SJCRH30 (cell line): ENCODE measurements around the gene EML6. TPM values are rescaled to one million over a fixed set of nuclear protein-coding genes. Genes with fewer than 3 reads are reported as not detected.
"Not testable (repeated sequence)": the region's sequence is repeated elsewhere in the genome, so short reads cannot be mapped to it uniquely, and the experiment has no call there.

Experiments used
- DNase-seq, 2 experiments: peaks; one replicate each; pipeline ENCODE4 v3.0.0-alpha.2; 2015 to 2020
- H3K27ac ChIP-seq: fragments of 250-450 bp; sonication (Bioruptor Pico); 2 replicates; pipeline ENCODE4 v1.5.1; 2020; ENCODE audit warnings: mild to moderate bottlenecking, moderate library complexity
- H3K27me3 ChIP-seq: fragments of 250-450 bp; sonication (Bioruptor Pico); 2 replicates; pipeline ENCODE4 v1.5.1; 2020; ENCODE audit warnings: mild to moderate bottlenecking, moderate library complexity
- H3K36me3 ChIP-seq: fragments of 250-450 bp; sonication (Bioruptor Pico); 2 replicates; pipeline ENCODE4 v1.5.1; 2020; ENCODE audit warnings: mild to moderate bottlenecking, moderate library complexity
- H3K4me1 ChIP-seq: fragments of 250-450 bp; sonication (Bioruptor Pico); 2 replicates; pipeline ENCODE4 v1.5.1; 2020; ENCODE audit warnings: mild to moderate bottlenecking, moderate library complexity
- H3K4me3 ChIP-seq: fragments of 250-450 bp; sonication (Bioruptor Pico); 2 replicates; pipeline ENCODE4 v1.5.1; 2020; ENCODE audit warnings: mild to moderate bottlenecking, moderate library complexity
- H3K9me3 ChIP-seq: fragments of 250-450 bp; sonication (Bioruptor Pico); replicated peaks from 2 replicates; pipeline ENCODE4 v1.5.1; 2020; ENCODE audit warnings: mild to moderate bottlenecking, moderate library complexity
- total RNA-seq: library from RNA; depleted of rRNA; stranded (reverse); fragments of >200 nt; shearing (Covaris generic); gene quantifications from 2 replicates; pipeline ENCODE4 v1.2.3, GENCODE V29; 2014

The EML6 gene
- total RNA-seq, 1 experiment from 2014 or later = 1.0 TPM

GRCh38 chr2:54990694-54991093 is 267.2 kb downstream of the EML6 start:
- H3K36me3 ChIP-seq = peaks cover 33% of the 10 kb centered on the region
- H3K27me3 ChIP-seq, H3K4me1 ChIP-seq, H3K4me3 ChIP-seq, H3K27ac ChIP-seq, DNase-seq, H3K9me3 ChIP-seq: not testable (repeated sequence)

GRCh38 chr2:54995553-54995952 is 272.1 kb downstream of the EML6 start:
- DNase-seq = no peak
- Histone ChIP-seq H3K36me3 (peaks cover 6% of the 10 kb centered on the region; the same call in 1 of the 2 replicates), H3K4me1 (peaks cover 14% of the 10 kb centered on the region), H3K4me3 (no peak overlapping the region), H3K9me3 (no peaks in the 10 kb centered on the region), H3K27me3 (no peaks in the 10 kb centered on the region), H3K27ac (no peak overlapping the region)

GRCh38 chr2:54997826-54998225 is 274.4 kb downstream of the EML6 start:
- peaks cover 14% of the 10 kb centered on the region for H3K4me1 ChIP-seq
- H3K4me3 ChIP-seq = no peak overlapping the region
- no peak for DNase-seq
- no peaks in the 10 kb centered on the region for H3K27me3 ChIP-seq
- no peak overlapping the region for H3K27ac ChIP-seq
- no peaks in the 10 kb centered on the region for H3K9me3 ChIP-seq
- H3K36me3 ChIP-seq = peaks cover 2% of the 10 kb centered on the region; the same call in 1 of the 2 replicates

- Histone ChIP-seq H3K4me1 (peaks cover 14% of the 10 kb centered on the region), H3K4me3 (no peak overlapping the region), H3K9me3 (no peaks in the 10 kb centered on the region), H3K36me3 (no peaks in the 10 kb centered on the region; the same call in 1 of the 2 replicates), H3K27ac (no peak overlapping the region), H3K27me3 (no peaks in the 10 kb centered on the region)
- peak; percentile 30 to 55 for DNase-seq
These were observed 275.7 kb downstream of the EML6 start for GRCh38 chr2:54999182-54999581.

- Histone ChIP-seq H3K27me3 (no peaks in the 10 kb centered on the region), H3K27ac (no peak overlapping the region), H3K36me3 (no peaks in the 10 kb centered on the region; the same call in 1 of the 2 replicates), H3K9me3 (no peaks in the 10 kb centered on the region), H3K4me1 (peaks cover 14% of the 10 kb centered on the region), H3K4me3 (no peak overlapping the region)
- DNase-seq = no peak
These were observed 276.9 kb downstream of the EML6 start for GRCh38 chr2:55000341-55000740.

GRCh38 chr2:55001716-55002115 is 278.3 kb downstream of the EML6 start:
- Histone ChIP-seq H3K4me3 (no peak overlapping the region), H3K27ac (no peak overlapping the region), H3K36me3 (no peaks in the 10 kb centered on the region), H3K9me3 (no peaks in the 10 kb centered on the region), H3K4me1 (peaks cover 14% of the 10 kb centered on the region), H3K27me3 (no peaks in the 10 kb centered on the region)
- no peak for DNase-seq

- H3K4me3 ChIP-seq = no peak overlapping the region
- no peaks in the 10 kb centered on the region for H3K9me3 ChIP-seq
- H3K36me3 ChIP-seq = no peaks in the 10 kb centered on the region
- peaks cover 10% of the 10 kb centered on the region for H3K4me1 ChIP-seq
- no peak for DNase-seq
- no peaks in the 10 kb centered on the region for H3K27me3 ChIP-seq
- no peak overlapping the region for H3K27ac ChIP-seq
These were observed 280.5 kb downstream of the EML6 start for GRCh38 chr2:55003706-55004639.

GRCh38 chr2:55006306-55006705 is 282.8 kb downstream of the EML6 start:
- no peaks in the 10 kb centered on the region; the same call in 1 of the 2 replicates for H3K4me1 ChIP-seq

GRCh38 chr2:55009277-55010060 is 286.0 kb downstream of the EML6 start:
- Histone ChIP-seq H3K27me3 (no peaks in the 10 kb centered on the region), H3K4me1 (peaks cover 10% of the 10 kb centered on the region), H3K36me3 (peaks cover 6% of the 10 kb centered on the region; the same call in 1 of the 2 replicates), H3K27ac (no peak overlapping the region), H3K4me3 (no peak overlapping the region), H3K9me3 (no peaks in the 10 kb centered on the region)
- DNase-seq = no peak

More at GRCh38 chr2:55006306-55006705, 282.8 kb downstream of the EML6 start:
- no peaks in the 10 kb centered on the region for H3K9me3 ChIP-seq
- H3K36me3 ChIP-seq = peaks cover 3% of the 10 kb centered on the region; the same call in 1 of the 2 replicates
- H3K4me3 ChIP-seq = no peak overlapping the region
- H3K27me3 ChIP-seq = no peaks in the 10 kb centered on the region
- no peak for DNase-seq
- no peak overlapping the region for H3K27ac ChIP-seq

- Histone ChIP-seq H3K4me3 (no peak overlapping the region), H3K27me3 (no peaks in the 10 kb centered on the region), H3K9me3 (no peaks in the 10 kb centered on the region), H3K36me3 (peaks cover 6% of the 10 kb centered on the region; the same call in 1 of the 2 replicates), H3K27ac (no peak overlapping the region), H3K4me1 (peaks cover 10% of the 10 kb centered on the region)
- DNase-seq = no peak
These were observed 286.7 kb downstream of the EML6 start for GRCh38 chr2:55010149-55010591.

GRCh38 chr2:55010915-55011314 is 287.5 kb downstream of the EML6 start:
- Histone ChIP-seq H3K27ac (no peak overlapping the region), H3K9me3 (no peaks in the 10 kb centered on the region), H3K27me3 (no peaks in the 10 kb centered on the region), H3K4me3 (no peak overlapping the region), H3K4me1 (peaks cover 10% of the 10 kb centered on the region), H3K36me3 (peaks cover 6% of the 10 kb centered on the region; the same call in 1 of the 2 replicates)
- no peak for DNase-seq

- no peaks in the 10 kb centered on the region for H3K27me3 ChIP-seq
- no peaks in the 10 kb centered on the region for H3K9me3 ChIP-seq
- H3K4me3 ChIP-seq = no peak overlapping the region
- H3K27ac ChIP-seq = no peak overlapping the region
- peaks cover 10% of the 10 kb centered on the region for H3K4me1 ChIP-seq
- DNase-seq = no peak
- H3K36me3 ChIP-seq = peaks cover 14% of the 10 kb centered on the region
These were observed 288.6 kb downstream of the EML6 start for GRCh38 chr2:55011831-55012671.

- no peaks in the 10 kb centered on the region for H3K27me3 ChIP-seq
- H3K36me3 ChIP-seq = peaks cover 17% of the 10 kb centered on the region
- H3K4me1 ChIP-seq = peaks cover 10% of the 10 kb centered on the region
These were observed 289.4 kb downstream of the EML6 start for GRCh38 chr2:55012672-55013484.

More at GRCh38 chr2:55012672-55013484, 289.4 kb downstream of the EML6 start:
- H3K4me3 ChIP-seq = no peak overlapping the region
- DNase-seq = no peak
- no peaks in the 10 kb centered on the region for H3K9me3 ChIP-seq
- no peak overlapping the region for H3K27ac ChIP-seq
